GM10266 (cell line): ENCODE results near the gene MDK.

Experiments used
- DNase-seq: peaks from one replicate; pipeline ENCODE4 v3.0.0; 2012; ENCODE audit errors: extremely low spot score
- CTCF ChIP-seq: IDR thresholded peaks from 2 replicates; pipeline ENCODE4 v1.5.1; 2012; ENCODE audit warnings: mild to moderate bottlenecking, low read depth; ENCODE audit not compliant: control insufficient read depth, insufficient read depth; ENCODE audit errors: missing control alignments

Gene MDK

DNA sequence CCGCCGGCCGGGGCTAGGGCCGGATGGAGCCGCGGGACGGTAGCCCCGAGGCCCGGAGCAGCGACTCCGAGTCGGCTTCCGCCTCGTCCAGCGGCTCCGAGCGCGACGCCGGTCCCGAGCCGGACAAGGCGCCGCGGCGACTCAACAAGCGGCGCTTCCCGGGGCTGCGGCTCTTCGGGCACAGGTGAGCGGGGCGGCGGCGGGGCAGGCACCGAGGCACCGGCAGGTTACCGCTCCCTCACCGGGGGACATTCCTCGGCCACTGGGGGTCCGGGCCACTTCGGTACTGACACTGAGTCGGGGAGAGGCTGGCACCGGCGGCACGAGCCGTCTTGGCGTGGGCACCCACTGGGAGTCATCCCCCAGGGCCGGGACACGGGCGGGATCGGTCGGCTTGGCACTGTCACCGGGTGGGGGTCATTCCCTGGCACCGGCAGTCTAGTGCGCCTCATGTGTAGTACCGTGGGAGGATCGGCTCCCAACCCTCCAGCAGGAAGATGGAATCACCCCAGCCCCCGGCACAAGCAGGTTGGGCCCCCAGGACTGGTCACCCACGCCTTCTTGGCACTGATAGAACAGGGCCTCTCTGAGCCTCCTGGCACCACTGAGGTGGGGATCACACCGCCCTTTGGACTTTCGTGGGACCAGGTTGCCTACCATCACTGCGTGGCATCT, 33.7 kb upstream of the MDK start:
- TF ChIP-seq CTCF = no peak
- DNase-seq = no peak

DNA sequence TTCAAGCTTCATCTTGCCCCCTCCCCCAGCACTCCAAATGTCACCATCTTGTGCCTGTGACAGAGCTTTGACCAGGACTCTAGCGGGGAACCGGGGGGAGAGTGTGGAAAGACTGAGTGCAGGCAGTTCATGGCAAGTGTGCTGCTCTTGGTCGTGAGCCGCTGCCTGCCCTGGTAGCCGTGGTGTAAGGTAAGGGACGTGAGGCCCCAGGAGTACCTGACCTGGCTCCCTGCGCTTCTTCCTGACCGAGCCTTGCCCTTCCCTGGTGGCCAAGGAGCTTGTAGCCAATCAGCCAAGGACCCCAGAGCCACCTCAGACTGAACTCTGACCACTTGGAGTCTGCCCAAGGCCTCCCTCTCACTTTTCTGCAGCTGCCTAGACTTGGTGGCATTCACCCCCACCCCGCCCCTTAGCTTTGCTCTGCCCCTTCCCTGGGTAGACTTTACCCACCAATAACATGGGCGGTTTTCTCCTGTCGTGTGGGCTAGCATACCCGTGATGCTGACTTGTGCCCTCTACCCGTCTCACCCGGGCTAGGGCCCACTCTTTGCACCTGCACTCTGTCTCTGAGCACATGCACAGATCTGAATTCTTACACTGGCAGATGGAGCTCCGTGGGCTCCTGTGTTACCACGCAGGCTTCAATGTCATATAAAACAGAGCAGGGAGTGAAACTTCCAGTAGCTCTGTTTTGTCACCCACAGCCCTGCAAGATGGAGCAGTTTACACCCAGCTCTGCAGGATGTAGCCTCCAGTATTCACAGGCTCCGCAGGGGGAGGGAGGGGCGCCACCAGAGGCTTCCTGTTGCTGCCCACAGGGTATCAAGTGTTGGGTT, 32.7 kb upstream of the MDK start:
- DNase-seq = no peak
- no peak for TF ChIP-seq CTCF

GRCh38 chr11:46350695-46351094, 30.8 kb upstream of the MDK start:
- DNase-seq = no peak

DNA sequence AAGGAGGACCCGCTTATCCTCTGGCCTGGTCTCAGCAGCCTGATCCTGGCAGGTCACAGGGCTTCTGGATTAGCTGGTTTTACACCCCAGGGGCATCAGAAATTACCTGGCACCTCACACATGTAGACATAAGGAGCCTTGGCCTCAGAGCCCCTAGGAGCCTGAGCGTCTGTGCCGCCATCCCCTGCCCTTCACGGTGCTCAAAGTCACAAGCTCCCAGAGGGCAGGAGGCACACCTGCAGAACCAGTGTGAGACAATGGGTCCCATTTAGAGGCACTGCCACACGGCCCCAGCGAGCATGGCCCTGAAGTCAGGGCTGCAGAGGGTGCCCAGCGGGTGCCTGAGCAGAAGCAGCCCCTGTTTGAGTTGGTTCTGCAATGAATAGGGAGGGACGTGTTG, 30.3 kb upstream of the MDK start:
- DNase-seq = no peak
- no peak for TF ChIP-seq CTCF

More at GRCh38 chr11:46350695-46351094, 30.8 kb upstream of the MDK start:
- no peak for TF ChIP-seq CTCF

- DNase-seq = no peak
- no peak for TF ChIP-seq CTCF
Observed at GRCh38 chr11:46351606-46352005, 29.9 kb upstream of the MDK start.

DNA sequence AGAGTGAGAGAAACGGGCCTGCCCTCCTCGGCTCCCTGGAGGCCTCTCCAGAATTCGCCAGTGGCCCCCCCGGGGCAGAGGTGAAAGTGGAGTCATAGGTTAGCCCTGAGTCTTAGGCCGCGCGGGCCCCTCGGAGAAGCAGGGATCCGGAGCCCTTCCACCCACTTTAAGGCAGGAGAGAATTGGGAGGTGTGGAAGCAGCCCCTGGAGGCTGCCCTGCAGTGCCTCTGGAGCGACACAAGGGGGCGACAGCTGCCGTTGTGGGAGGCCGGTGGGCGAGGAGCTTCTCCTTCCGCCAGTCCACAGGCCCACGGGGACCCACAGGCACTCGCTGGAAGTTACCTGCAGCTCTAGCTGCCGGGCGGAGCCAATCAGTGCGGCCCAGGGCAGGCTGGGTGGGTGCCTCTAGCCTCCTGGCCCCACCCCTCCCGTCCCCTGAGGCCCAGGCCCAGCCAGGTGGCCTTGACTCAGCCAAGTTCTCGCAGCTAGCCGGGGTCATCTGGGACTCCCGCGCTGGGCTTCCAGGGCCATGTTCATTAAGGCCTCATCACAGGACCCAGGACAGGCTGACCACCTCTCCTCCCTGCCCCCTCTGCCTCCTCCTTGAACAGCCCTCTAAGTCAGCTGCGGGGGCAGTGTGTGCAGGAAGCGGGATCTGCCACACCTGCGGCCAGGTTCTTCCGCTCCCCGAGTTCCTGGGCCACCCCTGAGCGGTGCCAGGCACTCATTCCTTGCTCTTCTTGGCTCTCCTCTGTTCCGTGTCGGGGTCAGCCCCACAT, 29.2 kb upstream of the MDK start:
- TF ChIP-seq CTCF = peak; percentile 89
- peak; percentile 64 for DNase-seq
